ENCODE measurements around the gene CLP1.
"Not testable (repeated sequence)": the region's sequence is repeated elsewhere in the genome, so short reads cannot be mapped to it uniquely, and the experiment has no call there.

The CLP1 gene

DNA sequence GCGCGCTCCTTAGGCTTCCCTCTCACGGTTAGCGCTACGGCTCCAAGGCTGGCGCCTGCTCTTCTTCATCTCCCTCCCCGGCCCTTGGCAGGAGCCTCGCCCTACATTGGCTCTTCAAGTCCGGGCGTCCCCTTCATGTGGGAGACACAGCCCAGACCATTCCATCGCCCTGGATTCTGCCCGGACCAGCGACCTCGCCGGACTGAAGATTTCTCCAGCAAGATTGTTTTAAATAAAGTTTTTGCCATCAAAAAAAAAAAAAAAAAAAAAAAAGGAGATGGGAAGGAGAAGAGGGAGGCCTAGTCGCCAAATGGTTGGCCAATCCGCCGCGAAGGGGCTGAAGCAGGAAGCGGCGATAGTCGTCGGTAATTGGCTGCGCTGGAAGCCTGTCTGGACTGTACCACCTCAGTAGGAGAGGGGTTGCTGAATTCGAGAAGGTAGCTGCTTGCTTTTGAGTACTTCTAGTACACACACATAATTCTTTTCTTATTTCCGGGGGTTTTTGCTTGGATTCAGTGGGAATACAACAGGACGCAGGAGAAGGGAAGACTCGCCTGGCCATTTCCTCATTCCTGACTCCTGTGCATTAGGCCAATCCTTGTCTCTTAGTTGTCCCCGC lies 9.7 kb downstream of the CLP1 start:
- DNase-seq (ENCODE audit: low spot score) = peak; percentile 98

GRCh38 chr11:57667736-57668433 lies 10.3 kb downstream of the CLP1 start, which contains the start of gene ZDHHC5:
Gene ZDHHC5, plus strand, starts transcription at chr11:57668114. Its CDS starts 4,977 bp downstream, at chr11:57673091.
- DNase-seq (ENCODE audit: low spot score) = peak; percentile 98

GRCh38 chr11:57668434-57668782 lies 10.8 kb downstream of the CLP1 start:
- DNase-seq (ENCODE audit: low spot score) = peak; percentile 33

DNA sequence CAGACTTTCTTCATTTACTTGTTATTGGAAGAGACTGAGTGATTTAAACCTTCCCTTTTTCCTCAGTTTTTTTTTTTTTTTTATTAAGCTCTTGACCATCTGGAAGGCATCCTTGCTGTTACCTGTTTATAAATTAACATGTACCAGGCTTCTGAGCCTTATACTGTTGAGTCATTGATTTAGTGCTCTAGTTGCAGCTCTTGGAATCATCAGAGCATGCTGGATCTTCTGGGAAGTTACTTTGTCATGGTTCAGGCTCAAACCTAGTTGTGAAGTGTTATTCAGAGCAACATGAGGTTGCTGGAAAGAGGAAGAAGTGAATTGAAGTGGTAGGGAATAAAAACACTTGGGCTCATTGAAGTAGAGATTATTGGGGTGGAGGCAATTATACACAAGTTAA lies 16.7 kb downstream of the CLP1 start:
- no peak for DNase-seq (ENCODE audit: low spot score)

- DNase-seq (ENCODE audit: low spot score) = no peak
Observed at GRCh38 chr11:57675176-57675941, 17.8 kb downstream of the CLP1 start.

GRCh38 chr11:57679396-57679795 lies 21.8 kb downstream of the CLP1 start:
- DNase-seq (ENCODE audit: low spot score) = no peak

DNA sequence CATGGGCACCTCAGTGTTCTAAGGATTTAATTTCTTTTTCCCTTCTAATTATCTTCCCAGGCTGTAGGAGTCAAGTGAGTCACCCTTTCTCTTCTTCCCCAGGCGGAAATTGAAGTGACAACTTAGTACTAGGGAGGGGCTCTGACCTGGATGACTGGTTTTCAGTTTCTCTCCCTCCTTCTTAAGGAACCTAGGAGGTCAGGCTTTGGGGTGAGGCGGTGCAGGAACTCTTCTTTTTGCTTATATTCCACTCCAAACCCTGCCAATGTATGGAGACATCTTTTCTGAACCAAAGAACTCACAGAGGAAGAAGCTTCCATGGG lies 23.0 kb downstream of the CLP1 start:
- peak; percentile 41 for DNase-seq (ENCODE audit: low spot score)

DNA sequence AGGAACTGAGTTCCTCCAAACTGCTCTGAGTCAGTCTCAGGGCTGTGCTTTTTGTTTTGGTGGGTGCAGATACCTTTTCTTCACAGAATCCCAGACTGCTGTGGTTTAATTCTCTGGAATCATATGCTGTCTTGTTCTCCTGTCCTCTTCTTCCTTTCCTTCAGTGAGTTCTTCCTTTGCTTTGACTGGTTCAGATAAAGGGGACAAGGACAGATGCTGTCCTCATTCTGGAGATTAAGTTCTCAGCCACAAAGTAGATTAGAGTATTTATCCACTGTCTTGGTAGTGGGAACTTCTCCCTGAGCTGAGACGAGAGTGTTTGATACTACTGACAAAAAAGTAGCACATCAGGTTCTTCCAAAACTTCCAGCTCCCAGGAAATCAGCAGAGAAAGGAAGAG lies 23.6 kb downstream of the CLP1 start:
- no peak for DNase-seq (ENCODE audit: low spot score)

DNA sequence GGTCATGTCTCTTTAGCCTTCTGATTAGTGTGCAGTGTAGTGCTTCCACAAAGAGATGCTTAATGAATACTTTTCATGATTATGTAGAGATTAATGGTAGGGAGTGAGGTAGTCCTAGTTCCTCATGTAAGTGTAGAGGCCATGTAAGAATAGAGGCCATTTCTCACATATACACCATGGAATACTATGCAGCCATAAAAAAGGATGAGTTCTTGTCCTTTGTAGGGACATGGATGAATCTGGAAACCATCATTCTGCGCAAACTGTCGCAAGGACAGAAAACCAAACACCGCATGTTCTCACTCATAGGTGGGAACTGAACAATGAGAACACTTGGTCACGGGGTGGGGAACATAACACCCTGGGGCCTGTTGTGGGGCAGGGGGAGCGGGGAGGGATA lies 32.9 kb downstream of the CLP1 start:
- DNase-seq (ENCODE audit: low spot score) = not testable (repeated sequence)

- no peak for DNase-seq (ENCODE audit: low spot score)
Observed at GRCh38 chr11:57698843-57699365, 41.3 kb downstream of the CLP1 start.

DNA sequence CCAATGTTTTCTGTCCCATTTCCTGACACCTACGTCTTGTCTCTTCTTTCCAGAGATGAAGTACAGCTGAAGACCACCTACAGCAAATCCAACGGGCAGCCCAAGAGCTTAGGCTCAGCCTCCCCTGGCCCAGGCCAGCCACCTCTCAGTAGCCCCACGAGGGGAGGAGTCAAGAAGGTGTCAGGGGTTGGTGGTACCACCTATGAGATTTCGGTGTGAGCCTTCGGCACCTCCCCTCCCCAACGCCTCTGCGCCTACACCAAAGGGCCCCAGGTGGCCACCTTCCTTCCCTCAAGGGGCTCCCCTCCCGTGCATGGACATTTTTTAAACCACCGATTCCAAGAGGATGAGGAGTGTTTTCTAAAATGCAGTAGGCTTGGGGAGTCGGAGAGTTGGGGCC lies 42.3 kb downstream of the CLP1 start:
- DNase-seq (ENCODE audit: low spot score) = no peak

- DNase-seq (ENCODE audit: low spot score) = no peak
Observed at GRCh38 chr11:57700425-57700824, 42.9 kb downstream of the CLP1 start.

- no peak for DNase-seq (ENCODE audit: low spot score)
Observed at GRCh38 chr11:57703341-57703740, 45.8 kb downstream of the CLP1 start.

- DNase-seq (ENCODE audit: low spot score) = no peak
Observed at GRCh38 chr11:57704932-57705331, 47.4 kb downstream of the CLP1 start.

- not testable (repeated sequence) for DNase-seq (ENCODE audit: low spot score)
Observed at GRCh38 chr11:57705432-57705831, 47.9 kb downstream of the CLP1 start.

DNA sequence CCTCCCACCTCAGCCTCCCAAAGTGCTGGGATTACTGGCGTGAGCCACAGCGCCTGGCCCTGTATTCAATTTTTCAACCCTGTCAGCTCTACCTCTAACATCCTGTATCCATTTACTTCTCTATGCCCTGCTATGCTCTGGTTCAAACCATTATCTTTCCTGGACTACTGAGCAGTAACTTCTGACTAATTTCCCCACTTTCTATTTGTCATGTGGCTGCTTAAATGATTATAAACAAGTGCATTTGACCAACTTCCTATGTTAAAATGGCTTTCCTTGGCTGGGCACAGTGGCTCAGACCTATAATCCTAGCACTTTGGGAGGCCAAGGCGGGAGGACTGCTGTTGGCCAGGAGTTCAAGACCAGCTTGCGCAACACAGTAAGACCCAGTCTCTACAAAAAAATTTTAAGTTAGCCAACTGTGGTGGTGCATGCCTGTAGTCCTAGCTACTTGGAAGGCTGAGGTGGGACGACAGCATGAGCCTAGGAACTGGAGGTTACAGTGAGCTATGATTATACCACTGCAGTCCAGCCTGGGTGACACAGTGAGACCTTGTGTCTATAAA lies 52.3 kb downstream of the CLP1 start:
- DNase-seq (ENCODE audit: low spot score) = no peak

Data from RKO (cell line).